ENCODE measurements around the gene NPFFR1. TPM values are rescaled to one million over a fixed set of nuclear protein-coding genes. Genes with fewer than 3 reads are reported as not detected.

The NPFFR1 gene
- not detected in 2 replicates for total RNA-seq

GRCh38 chr10:70283445-70284399 is at the start of gene NPFFR1:
Gene NPFFR1 (minus strand): TSS chr10:70284004. CDS start chr10:70283676, 328 bp downstream.

GRCh38 chr10:70233109-70233938 is 50.5 kb downstream of the NPFFR1 start, which contains the start of gene PPA1:
Gene PPA1 (minus strand): TSS chr10:70233429. CDS start chr10:70233327, 102 bp downstream.

Other genes with a start within 250 kb of the NPFFR1 start
- gene MACROH2A2, start 231.2 kb downstream of the NPFFR1 start, total RNA-seq, result 5.6 and 9.5 TPM in 2 replicates
- gene AIFM2, start 151.2 kb downstream of the NPFFR1 start, total RNA-seq, result 4.5 and 6.5 TPM in 2 replicates
- gene TYSND1, start 137.3 kb downstream of the NPFFR1 start, total RNA-seq, result 5.9 and 7.7 TPM in 2 replicates
- 170 and 262 TPM in 2 replicates for gene SAR1A, start 113.5 kb downstream of the NPFFR1 start, total RNA-seq
- 192 and 209 TPM in 2 replicates for gene PPA1, start 50.6 kb downstream of the NPFFR1 start, total RNA-seq
- gene LRRC20, start 98.6 kb upstream of the NPFFR1 start, total RNA-seq, result 4.8 and 10.4 TPM in 2 replicates
- gene EIF4EBP2, start 120.1 kb upstream of the NPFFR1 start, total RNA-seq, result 43.9 and 63.6 TPM in 2 replicates
- gene NODAL, start 157.7 kb upstream of the NPFFR1 start, total RNA-seq, result not detected in 2 replicates
- gene PALD1, start 194.8 kb upstream of the NPFFR1 start, total RNA-seq, result 0.14 TPM in 1 of 2 replicates, not detected in the other

Measured in smooth muscle cell of the umbilical artery (primary cell).